CD4-positive, alpha-beta T cell treated with Interleukin-12 subunit alpha and Interleukin-12 subunit beta, for 1 hour (primary cell): ENCODE data around the gene IRF2BPL.

Experiments
- DNase-seq: peaks from one replicate; pipeline ENCODE4 v3.0.0-alpha.2; 2020

Gene IRF2BPL

DNA sequence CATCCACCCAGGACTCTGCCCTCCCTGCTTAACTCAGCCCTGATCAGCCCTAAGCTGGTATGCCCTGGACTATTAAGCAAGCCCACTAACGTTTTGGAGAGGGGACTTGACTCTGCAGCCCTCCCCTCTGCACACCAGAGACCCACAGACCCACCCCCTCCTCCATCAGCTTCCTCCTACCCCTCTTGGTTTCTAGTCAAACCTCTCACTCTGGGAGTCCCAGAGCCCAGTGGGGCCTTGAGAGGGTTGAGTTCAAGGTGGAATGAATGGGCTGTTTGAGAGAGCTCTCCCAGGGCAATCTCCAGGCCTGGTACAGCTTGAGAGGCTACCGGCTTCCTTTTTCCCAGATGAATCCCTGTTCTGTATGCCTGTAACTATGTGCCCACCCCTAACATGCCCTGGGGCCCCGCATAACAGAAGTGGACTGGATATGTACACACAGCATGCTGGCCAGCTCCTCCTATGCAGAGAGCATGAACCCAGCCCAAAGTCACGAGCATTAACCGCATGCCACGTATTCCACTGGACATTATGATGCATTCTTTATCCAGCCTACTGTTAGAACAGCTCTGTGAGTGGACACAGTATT is 43.6 kb downstream of the IRF2BPL start:
- DNase-seq = no peak

DNA sequence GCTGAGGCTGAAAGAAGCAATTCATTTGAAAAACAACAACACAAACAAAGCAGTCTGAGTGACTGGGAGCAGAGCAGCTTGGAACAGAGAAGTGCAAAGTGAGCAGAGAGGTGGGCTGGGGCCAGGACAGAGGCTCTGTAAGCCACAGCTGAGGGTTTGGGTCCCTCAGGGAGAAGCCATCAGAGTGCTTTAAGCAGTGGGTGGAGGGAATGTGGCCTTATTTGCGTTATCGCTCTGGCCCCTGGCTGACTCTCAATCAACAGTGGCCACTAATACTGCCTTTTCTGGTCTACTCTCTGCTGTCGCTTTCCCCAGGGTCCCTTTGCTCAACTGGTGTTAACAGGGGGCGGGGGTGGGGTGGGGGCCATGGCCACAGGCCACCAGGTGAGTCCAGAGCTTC is 44.2 kb downstream of the IRF2BPL start:
- no peak for DNase-seq

DNA sequence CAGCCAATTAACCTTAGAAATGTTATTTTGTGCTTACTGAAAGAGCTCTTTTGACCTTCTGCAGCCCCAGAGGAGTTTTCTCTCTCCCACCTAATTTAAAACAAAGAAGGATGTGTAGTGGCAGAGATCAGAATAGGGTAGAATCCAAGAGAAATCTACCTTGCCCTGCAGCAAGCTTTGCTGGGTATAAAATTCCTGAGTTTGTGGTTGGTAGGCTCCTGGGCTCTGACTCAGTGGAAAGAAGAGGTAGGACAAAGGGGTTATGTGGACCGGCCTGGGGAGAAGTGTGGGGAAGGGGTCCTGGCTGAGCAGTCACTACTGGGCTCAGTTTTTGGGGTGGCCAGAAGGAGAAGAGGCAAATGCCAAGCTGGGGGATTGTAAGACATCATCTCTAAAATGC is 46.8 kb downstream of the IRF2BPL start:
- DNase-seq = no peak

DNA sequence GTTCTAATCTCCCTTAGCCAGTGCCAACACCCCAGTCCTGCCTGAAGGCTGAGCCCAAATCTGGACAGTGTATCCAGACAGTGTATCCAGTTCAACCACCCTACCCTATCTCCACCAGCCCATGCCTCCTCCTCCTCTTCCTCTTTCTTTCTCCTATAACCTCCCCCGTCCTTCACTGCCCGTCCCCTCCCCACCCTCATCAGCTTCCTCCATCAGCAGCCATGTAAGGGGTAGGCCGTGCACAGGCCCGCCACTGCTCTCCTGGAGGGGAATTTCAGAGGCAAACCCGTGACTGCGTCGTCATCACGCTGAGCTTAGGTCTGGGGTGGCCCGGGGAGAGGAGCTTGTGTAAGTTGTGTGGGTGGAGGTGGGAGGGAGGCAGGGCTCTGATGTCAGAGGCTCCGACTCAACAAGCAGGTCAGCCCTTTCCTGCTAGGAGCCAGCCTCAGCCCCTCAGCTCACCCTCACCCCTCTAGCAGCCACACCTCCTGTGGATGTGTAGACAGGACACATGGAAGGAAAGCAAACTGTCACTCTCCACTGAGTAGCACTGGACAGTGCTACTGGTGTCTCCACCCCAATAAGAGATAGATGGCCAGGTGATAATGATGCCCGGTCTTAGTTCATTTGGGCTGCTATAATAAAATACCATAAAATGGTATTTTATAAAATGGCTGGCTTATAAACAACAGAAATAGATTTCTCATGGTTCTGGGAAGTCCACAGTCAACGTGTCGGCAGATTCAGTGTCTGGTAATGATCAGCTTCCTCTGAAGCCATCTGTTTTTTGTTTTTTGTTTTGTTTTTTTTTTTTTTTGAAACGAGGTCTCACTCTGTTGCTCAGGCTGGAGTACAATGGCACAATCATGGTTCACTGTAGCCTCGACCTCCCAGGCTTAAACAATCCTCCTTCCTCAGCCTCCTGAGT is 50.5 kb downstream of the IRF2BPL start:
- peak; percentile 85 for DNase-seq

DNA sequence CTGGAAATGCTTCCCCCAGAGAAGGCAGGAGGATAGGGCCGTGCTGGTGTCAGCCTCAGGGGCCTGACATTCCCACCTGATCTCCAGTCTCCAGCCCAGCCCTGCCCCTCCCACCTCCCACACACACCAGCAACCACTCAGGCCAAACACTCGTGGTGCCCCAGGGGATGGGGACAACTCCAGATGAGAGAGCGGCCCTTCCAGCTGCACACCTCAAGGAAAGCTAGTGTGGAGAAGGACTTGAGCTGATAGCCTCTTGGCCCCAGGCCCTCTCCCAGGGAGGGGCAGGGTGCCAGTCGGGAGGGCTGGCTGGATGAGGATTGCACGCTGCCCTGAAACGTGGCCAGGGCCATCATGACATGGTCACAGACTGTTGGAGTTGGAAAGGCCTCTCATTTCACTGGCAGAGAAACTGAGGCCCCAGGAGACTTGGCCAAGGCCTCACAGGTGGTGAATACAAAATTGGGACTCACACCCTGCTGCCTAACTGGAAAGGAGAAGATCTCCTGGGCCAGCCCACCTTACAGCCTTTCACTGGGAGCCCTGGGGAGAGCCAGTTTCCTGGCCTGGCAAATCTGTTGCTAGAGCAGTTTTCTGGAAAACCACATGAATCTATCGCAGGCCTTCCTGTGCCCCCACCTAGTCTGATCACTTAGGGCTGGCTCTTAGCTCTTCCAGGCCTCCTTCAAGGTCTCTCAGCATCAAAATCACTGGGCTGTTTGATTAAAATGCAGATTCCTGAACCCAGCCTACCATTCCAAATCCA is 52.1 kb downstream of the IRF2BPL start:
- no peak for DNase-seq

DNA sequence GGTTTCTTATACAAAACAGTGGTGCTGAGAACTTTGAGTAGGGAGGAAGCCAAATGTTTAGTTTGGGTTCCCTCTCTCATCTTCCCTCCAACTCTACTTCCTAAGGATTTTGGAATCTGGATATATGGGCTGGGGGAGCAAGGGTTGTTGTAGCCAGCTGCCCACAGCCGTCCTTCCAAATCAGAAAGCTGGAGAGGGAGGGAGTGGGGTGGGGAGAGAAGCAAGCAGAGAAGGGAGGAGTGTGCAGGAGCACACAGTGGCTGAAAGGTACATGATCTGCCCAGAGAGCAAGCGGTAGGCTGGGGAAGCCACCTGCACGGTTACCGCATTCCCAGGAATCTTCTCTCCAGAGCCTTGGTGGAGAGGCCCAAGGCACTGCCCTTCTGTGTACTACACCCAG is 52.7 kb downstream of the IRF2BPL start:
- no peak for DNase-seq

DNA sequence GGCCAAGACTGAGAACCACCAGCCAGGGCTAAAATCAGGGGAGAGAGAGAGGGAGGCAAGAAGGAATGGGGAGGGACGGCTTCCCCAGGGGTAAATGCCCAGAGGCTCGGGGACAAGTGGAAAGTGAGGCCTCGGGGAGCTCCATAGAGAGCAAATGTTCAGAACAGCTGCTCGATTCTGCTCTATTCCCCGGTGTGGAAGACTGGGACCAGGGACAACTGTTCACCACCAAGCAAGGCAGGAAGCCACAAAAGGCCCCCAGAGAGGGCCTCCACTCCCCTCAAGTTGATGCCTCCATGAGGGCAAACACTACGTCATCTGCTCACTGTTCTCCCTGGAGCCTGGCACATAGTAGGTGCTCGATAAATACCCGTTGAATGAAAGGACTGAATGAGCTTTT is 53.5 kb downstream of the IRF2BPL start:
- DNase-seq = no peak
